HG03039 (cell line): ENCODE data around the gene OR52W1.
"Not testable (repeated sequence)": the region's sequence is repeated elsewhere in the genome, so short reads cannot be mapped to it uniquely, and the experiment has no call there.

Source experiments
- ATAC-seq: cut with Tn5 transposase; IDR thresholded peaks from one replicate; pipeline ENCODE4 v1.9.1; 2021; ENCODE audit warnings: mild to moderate bottlenecking, moderate library complexity; ENCODE audit not compliant: unreplicated experiment

Gene OR52W1

DNA sequence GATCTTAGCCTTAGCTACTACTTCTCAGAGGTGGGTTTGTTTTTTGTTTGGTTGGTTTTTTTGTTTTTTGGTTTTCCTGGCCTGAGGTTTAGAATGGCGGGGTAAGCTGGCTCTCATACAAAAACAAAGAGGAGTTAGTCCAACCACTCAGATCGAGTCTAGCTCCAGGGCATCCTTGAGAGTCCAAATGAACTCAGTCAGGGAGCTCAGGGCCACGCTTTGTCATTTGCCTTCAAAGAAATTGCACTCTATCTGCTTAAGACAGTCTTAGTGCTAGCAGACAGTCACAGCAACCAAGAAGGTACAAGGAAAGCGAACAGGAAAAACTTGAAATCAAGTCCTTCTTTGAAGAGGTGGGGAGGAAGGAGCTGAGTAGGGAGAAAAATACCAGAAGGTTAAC lies 17.5 kb downstream of the OR52W1 start:
- ATAC-seq: no peak

DNA sequence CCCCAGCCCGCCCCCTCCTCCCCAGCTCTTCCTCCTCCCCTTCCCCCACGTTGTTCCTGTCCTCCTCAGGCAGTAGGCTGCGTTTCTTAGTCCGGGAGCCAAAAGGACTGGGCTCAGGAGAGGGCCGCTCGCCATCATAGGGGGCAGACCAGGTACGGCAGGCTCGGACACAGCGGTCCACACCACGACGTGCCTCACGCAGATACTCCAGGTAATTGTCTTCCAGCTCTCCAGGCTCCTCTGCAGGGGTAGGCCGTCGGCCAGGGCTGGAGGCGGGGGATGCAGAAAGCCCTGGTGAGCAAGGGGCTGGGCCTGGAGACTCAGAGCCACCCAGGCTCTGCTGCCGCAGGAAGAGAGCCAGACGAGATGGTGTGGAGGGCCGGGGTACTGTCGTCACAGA lies 18.7 kb downstream of the OR52W1 start:
- ATAC-seq: no peak

GRCh38 chr11:6219359-6219758 lies 20.3 kb downstream of the OR52W1 start:
- no peak for ATAC-seq

GRCh38 chr11:6223854-6224253 lies 24.8 kb downstream of the OR52W1 start:
- no peak for ATAC-seq

GRCh38 chr11:6224421-6224820 lies 25.4 kb downstream of the OR52W1 start:
- no peak for ATAC-seq

- no peak for ATAC-seq
Measured at GRCh38 chr11:6225024-6225423, 26.0 kb downstream of the OR52W1 start.

GRCh38 chr11:6225896-6226295 lies 26.9 kb downstream of the OR52W1 start:
- no peak for ATAC-seq

GRCh38 chr11:6228520-6228919 lies 29.5 kb downstream of the OR52W1 start:
- ATAC-seq: no peak

DNA sequence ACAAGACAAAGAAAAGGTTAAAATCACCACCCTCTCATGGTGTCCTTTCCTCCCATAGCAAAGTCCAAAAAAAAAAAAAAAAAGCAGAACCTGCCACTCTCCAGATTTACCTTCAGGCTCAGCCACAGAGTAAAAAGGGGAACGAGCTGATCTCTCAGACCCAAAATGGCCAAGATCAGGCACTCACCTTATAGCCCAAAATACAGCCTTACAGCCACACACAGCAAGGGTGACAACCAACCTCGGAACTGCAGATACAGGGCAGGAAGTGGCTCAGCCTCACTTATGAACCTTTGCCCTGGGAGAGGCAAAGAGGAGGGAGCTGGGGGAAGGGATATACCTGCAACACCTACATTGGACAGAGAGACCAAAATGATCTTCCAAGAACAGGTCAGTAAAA lies 30.9 kb downstream of the OR52W1 start:
- ATAC-seq: no peak

- ATAC-seq: no peak
Measured at GRCh38 chr11:6232899-6233298, 33.9 kb downstream of the OR52W1 start.

DNA sequence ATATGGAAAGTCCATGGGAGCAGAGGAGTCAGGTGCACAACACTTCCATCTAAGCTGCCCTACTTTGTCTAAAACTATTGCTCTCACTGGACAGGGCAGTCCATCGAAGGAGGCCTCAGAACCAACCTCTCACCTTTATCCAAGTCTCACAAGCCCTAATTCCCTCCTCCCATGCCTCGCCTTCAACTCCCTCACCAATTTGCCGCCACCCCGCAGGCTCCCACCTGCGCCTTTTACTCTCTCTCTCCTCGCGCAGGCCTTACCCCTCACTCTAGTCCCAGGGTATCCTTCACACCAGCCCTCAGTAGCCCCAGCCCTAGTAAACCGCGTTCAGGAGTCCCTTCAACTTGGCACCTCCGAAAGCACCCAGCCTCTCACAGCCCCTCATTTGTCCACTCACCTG lies 35.0 kb downstream of the OR52W1 start:
- no peak for ATAC-seq

DNA sequence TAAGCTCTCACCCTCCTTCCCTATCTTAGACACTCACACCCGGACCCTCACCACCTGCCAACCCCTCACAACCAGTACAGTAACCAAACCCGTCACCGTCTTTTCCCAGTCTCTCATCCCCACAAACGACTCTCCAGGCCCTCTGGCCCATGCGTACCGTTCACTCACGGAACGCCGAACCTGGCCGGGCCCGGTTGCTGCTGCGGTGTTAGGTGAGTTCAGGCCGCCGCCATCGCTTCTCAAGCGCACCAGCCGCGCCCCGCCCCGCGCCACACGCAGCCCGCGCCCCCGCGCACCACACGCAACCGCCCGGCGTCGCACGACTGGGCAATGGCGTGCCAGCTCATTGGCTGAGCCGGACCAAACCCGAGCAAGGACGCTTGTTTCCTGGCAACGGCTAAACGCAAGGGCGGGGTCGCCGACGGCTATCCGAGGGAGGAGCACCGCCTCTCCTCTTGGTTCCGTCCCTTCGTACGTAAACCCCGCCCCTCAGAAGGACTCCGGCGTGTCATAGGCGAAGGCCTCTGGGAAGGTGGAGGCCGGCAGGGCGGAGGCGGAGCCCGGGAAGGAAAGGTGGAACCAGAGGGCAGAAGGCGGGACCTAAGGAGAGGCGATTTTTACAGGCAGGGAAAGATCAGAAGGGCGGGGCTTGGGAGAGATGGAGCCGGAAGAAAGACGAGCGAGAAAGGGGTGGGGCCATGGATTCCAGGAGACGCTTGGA lies 35.5 kb downstream of the OR52W1 start, which contains the start of gene FHIP1B:
Gene FHIP1B, minus strand, starts transcription at position 250 of the 721 bp plus-strand sequence. CDS start 10,120 bp downstream, outside the sequence.
- peak; percentile 95 for ATAC-seq

GRCh38 chr11:6237266-6237665 lies 38.2 kb downstream of the OR52W1 start:
- ATAC-seq: no peak

GRCh38 chr11:6237761-6238302 lies 38.8 kb downstream of the OR52W1 start:
- no peak for ATAC-seq

DNA sequence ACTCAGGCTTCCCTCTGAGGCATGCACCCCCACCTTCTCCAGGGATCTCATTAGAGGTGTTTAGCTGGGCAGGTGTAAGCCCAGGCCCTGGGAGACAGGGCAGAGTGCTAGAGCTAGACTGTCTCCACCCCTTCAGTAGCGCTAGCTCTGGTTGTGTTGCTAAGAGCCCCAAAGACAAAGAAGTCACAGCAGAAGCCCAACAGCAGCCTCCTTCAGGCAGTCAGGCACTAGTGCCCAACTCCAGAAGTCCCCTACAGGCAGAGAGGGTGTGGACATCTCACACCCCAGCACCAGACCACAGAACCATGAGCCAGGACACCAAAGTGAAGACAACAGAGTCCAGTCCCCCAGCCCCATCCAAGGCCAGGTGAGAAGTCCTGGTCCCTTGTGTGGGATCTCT lies 39.9 kb downstream of the OR52W1 start, which contains the start of gene CNGA4:
Gene CNGA4, plus strand, starts transcription at position 188 of the 400 bp plus-strand sequence. Its CDS starts 118 bp downstream, at position 306.
- ATAC-seq: no peak

DNA sequence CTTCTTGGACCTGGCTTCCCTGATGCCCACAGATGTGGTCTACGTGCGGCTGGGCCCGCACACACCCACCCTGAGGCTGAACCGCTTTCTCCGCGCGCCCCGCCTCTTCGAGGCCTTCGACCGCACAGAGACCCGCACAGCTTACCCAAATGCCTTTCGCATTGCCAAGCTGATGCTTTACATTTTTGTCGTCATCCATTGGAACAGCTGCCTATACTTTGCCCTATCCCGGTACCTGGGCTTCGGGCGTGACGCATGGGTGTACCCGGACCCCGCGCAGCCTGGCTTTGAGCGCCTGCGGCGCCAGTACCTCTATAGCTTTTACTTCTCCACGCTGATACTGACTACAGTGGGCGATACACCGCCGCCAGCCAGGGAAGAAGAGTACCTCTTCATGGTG lies 41.1 kb downstream of the OR52W1 start:
- no peak for ATAC-seq

DNA sequence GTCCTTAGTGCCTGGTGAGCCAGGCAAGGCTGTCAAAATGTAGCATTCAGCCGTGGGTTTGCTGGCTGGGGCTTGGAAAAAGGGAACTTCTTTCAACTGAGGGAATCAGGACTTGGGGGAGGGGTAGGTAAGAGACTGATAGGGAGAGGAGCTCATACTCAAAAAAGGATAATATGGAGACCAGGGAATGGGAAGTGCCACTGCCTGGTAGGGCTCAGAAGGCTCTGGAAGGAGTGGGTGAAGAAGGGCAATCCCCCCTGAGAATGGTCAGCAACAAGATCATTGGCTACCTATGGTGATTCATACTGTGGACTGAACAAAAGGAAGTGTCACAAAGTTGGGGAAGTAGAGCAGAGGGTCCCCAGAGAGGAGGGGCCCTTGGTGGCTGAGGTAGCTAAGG lies 41.8 kb downstream of the OR52W1 start:
- no peak for ATAC-seq

DNA sequence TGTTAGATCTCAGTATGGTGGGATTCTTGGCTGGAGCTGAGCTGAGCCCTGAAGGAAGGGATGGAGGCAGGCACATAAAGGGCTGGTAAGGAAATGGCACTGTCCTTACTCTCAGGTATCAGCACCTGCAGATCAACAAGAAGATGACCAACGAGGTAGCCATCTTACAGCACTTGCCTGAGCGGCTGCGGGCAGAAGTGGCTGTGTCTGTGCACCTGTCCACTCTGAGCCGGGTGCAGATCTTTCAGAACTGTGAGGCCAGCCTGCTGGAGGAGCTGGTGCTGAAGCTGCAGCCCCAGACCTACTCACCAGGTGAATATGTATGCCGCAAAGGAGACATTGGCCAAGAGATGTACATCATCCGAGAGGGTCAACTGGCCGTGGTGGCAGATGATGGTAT lies 42.3 kb downstream of the OR52W1 start:
- no peak for ATAC-seq

GRCh38 chr11:6245536-6245935 lies 46.5 kb downstream of the OR52W1 start:
- no peak for ATAC-seq

DNA sequence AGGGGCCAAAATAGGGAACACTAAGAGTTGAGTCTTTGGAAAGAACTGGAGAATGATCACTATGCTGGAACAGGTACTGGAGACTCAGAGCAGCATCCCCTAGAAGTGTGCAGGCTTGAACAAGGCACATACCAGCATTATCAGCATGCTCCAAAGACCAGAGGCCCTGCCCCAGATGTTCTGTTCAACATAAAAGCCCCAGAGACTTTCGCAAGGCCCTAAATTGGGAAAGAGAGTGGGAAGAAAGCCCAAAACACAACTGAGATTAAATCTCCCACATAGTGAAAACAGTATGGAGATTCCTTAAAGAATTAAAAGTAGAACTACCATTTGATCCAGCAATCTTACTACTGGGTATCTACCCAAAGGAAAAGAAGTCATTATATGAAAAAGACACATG lies 49.2 kb downstream of the OR52W1 start:
- no peak for ATAC-seq

DNA sequence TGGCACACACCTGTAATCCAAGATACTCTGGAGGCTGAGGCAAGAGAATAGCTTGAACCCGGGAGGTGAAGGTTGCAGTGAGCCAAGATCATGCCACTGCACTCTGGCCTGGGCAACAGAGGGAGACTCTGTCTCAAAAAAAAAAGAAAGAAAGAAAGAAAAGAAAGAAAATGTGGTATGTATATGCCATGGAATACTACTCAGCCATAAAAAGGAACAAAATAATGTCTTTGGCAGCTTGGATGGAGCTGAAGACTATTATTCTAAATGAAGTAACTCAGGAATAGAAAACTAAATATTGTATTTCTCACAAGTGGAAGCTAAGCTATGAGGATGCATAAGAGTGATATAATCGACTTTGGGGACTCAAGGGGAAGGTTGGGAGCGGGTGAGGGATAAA lies 49.9 kb downstream of the OR52W1 start:
- not testable (repeated sequence) for ATAC-seq
